Measurements from ENCODE around the gene CRB1. TPM values are rescaled to one million over a fixed set of nuclear protein-coding genes. Genes with fewer than 3 reads are reported as not detected.

CRB1 gene
- total RNA-seq, 1 donor from 2014 or later, result not detected

GRCh38 chr1:197304638-197305200 lies 36.7 kb downstream of the CRB1 start:
- no peak for ATAC-seq

- ATAC-seq, result no peak
Measured at GRCh38 chr1:197305925-197306324, 37.9 kb downstream of the CRB1 start.

GRCh38 chr1:197306381-197307062 lies 38.5 kb downstream of the CRB1 start:
- ATAC-seq, result no peak

GRCh38 chr1:197307136-197307535 lies 39.1 kb downstream of the CRB1 start:
- ATAC-seq, result no peak

GRCh38 chr1:197307551-197307950 lies 39.5 kb downstream of the CRB1 start:
- no peak for ATAC-seq

- no peak for ATAC-seq
Measured at GRCh38 chr1:197311081-197311480, 43.0 kb downstream of the CRB1 start.

- ATAC-seq, result no peak
Measured at GRCh38 chr1:197312163-197312562, 44.1 kb downstream of the CRB1 start.

- ATAC-seq, result no peak
Measured at GRCh38 chr1:197313713-197314112, 45.7 kb downstream of the CRB1 start.

GRCh38 chr1:197314682-197315081 lies 46.6 kb downstream of the CRB1 start:
- no peak for ATAC-seq

GRCh38 chr1:197319631-197320030 lies 51.6 kb downstream of the CRB1 start:
- no peak for ATAC-seq

GRCh38 chr1:197320991-197321531 lies 53.0 kb downstream of the CRB1 start:
- ATAC-seq, result no peak

- no peak for ATAC-seq
Measured at GRCh38 chr1:197321811-197322210, 53.8 kb downstream of the CRB1 start.

GRCh38 chr1:197327776-197328364 lies 59.8 kb downstream of the CRB1 start:
- ATAC-seq, result no peak

GRCh38 chr1:197330213-197330612 lies 62.2 kb downstream of the CRB1 start:
- ATAC-seq, result no peak

GRCh38 chr1:197331565-197331964 lies 63.5 kb downstream of the CRB1 start:
- ATAC-seq, result no peak

- no peak for ATAC-seq
Measured at GRCh38 chr1:197333041-197333440, 65.0 kb downstream of the CRB1 start.

- no peak for ATAC-seq
Measured at GRCh38 chr1:197336571-197336970, 68.5 kb downstream of the CRB1 start.

GRCh38 chr1:197339106-197340060 lies 71.3 kb downstream of the CRB1 start:
- no peak for ATAC-seq

GRCh38 chr1:197341626-197342025 lies 73.6 kb downstream of the CRB1 start:
- ATAC-seq, result no peak

- no peak for ATAC-seq
Measured at GRCh38 chr1:197342044-197342565, 74.1 kb downstream of the CRB1 start.

GRCh38 chr1:197342669-197343068 lies 74.6 kb downstream of the CRB1 start:
- ATAC-seq, result no peak

GRCh38 chr1:197343663-197344273 lies 75.7 kb downstream of the CRB1 start:
- ATAC-seq, result no peak

Measured in esophagus mucosa (tissue), 1 donor.